ENCODE data around the gene CAPRIN2.
A peak's percentile ranks its signal among the peaks of the same experiment; 100 is the strongest.

CAPRIN2 gene

DNA sequence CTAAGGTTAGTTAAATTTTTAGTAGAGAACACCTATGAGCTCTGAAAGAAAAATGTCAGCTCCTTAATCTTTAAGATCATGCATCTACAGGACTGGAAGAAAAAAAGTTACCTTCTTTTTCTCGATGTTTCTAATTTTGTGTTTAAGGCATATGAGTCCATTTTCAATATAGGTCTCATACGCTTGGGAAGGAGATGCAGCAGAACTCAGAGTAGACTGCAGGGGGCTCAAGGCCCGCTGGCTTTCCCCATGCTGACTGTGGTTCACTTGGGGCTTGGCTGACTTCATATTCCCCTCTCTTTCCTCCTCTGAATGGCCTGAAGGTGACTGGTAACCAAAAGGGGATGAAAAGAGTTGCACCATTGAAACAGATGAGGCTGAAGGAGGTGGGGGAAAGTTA lies 1.5 kb downstream of the CAPRIN2 start:
- TF ChIP-seq MAX (IDR thresholded peaks at IDR 0.05; ENCODE audit: low read depth, low read length) = peak; percentile 30; the same call in 1 of the 2 replicates
- TF ChIP-seq, protein P1, sequence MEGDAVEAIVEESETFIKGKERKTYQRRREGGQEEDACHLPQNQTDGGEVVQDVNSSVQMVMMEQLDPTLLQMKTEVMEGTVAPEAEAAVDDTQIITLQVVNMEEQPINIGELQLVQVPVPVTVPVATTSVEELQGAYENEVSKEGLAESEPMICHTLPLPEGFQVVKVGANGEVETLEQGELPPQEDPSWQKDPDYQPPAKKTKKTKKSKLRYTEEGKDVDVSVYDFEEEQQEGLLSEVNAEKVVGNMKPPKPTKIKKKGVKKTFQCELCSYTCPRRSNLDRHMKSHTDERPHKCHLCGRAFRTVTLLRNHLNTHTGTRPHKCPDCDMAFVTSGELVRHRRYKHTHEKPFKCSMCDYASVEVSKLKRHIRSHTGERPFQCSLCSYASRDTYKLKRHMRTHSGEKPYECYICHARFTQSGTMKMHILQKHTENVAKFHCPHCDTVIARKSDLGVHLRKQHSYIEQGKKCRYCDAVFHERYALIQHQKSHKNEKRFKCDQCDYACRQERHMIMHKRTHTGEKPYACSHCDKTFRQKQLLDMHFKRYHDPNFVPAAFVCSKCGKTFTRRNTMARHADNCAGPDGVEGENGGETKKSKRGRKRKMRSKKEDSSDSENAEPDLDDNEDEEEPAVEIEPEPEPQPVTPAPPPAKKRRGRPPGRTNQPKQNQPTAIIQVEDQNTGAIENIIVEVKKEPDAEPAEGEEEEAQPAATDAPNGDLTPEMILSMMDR (IDR thresholded peaks at IDR 0.05; ENCODE audit: low read depth, low read length) = peak; percentile 48
- TF ChIP-seq MYC (IDR thresholded peaks at IDR 0.05; ENCODE audit: low read depth, low read length) = 0 out of 2 replicates have a peak, but pooled peaks have one; percentile 32
- TF ChIP-seq POLR2A (IDR thresholded peaks at IDR 0.05; ENCODE audit: extremely low read depth, insufficient read length) = no peak
- H3K4me3 ChIP-seq (ENCODE audit: low read depth, low read length) = peak overlapping the region; percentile 73
- DNase-seq (ENCODE audit: low read depth) = peak; percentile 70

DNA sequence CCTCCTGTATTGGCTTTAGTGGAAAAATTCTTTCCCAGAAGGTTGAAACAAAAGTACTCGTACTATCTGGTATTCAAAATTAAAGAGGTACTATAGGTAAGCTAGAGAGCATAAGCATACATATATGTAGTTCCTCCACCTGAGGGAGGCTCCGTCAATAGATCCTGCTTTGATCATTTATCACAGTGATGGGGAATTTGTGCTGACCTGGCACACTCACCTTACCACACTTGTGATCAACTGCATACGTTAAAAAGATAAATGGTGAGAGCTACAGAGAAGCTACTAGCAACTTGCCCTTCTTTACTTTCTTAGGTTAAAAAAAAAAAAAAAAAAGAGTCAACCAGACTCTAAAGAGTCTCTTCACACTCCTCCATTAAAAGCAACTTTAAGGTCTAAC lies 2.5 kb downstream of the CAPRIN2 start:
- no peak for DNase-seq (ENCODE audit: low read depth)
- TF ChIP-seq POLR2A (IDR thresholded peaks at IDR 0.05; ENCODE audit: extremely low read depth, insufficient read length) (no peak), MAX (IDR thresholded peaks at IDR 0.05; ENCODE audit: low read depth, low read length) (no peak), MYC (IDR thresholded peaks at IDR 0.05; ENCODE audit: low read depth, low read length) (no peak)
- TF ChIP-seq, protein P1 (IDR thresholded peaks at IDR 0.05; ENCODE audit: low read depth, low read length) = no peak
- no peak overlapping the region for H3K4me3 ChIP-seq (ENCODE audit: low read depth, low read length)

DNA sequence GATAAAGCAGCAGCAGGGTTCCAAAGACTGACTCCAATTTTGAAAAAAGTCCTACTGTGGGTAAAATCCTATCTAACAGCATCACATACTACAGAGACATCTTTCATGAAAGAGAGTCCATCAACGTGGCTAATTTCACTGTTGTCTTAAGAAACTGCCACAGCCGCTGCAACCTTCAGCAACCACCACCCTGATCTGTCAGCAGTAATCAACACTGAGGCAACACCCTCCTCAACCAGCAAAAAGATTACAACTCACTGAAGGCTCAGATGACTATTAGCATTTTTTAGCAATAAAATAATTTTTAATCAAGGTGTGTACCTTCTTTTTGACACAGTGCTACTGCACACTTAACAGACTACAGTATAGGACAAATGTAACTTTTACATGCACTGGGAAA lies 6.6 kb downstream of the CAPRIN2 start:
- no peak for DNase-seq (ENCODE audit: low read depth)
- H3K4me3 ChIP-seq (ENCODE audit: low read depth, low read length) = no peak overlapping the region
- TF ChIP-seq MAX (IDR thresholded peaks at IDR 0.05; ENCODE audit: low read depth, low read length) (no peak), POLR2A (IDR thresholded peaks at IDR 0.05; ENCODE audit: extremely low read depth, insufficient read length) (no peak), MYC (IDR thresholded peaks at IDR 0.05; ENCODE audit: low read depth, low read length) (no peak)
- TF ChIP-seq, protein P1 (IDR thresholded peaks at IDR 0.05; ENCODE audit: low read depth, low read length) = no peak

DNA sequence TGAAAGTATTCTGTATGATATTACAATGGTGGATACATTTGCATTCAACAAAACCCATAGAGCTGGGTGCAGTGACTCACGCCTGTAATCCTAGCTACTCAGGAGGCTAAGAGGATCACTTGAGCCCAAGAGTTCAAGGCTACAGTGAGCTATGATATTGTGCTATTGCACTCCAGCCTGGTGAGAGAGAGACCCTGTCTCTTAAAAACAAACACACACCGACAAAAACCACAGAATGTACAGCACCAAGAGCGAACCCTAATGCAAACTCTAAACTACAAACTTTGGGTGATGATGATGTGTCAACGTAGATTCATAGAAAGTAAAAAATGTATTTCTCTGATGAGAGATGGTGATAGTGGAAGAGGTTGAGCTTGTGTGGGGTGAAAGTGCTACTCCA lies 8.6 kb downstream of the CAPRIN2 start:
- DNase-seq (ENCODE audit: low read depth) = no peak

DNA sequence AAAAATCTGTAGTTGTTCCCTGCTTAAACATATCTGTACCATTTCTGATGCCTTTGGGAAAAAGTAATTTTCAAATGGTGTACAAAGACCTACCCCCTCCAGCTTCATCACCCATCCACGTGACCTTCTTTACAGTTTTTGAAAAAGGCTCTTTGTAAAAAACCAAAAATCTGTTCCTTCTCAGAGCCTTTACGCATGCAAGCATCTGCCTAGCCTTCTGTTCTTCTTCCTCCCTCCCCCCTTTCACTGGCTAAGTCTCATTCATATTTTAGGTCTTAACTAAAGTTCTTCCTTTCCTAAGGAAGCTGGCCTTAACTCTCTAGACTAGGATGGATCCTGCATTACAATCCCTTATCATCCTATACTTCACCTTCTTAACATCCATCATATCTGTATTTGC lies 10.4 kb downstream of the CAPRIN2 start:
- H3K4me3 ChIP-seq (ENCODE audit: low read depth, low read length) = no peak overlapping the region
- TF ChIP-seq POLR2A (IDR thresholded peaks at IDR 0.05; ENCODE audit: extremely low read depth, insufficient read length) (no peak), MYC (IDR thresholded peaks at IDR 0.05; ENCODE audit: low read depth, low read length) (no peak), MAX (IDR thresholded peaks at IDR 0.05; ENCODE audit: low read depth, low read length) (no peak)
- TF ChIP-seq, protein P1 (IDR thresholded peaks at IDR 0.05; ENCODE audit: low read depth, low read length) = no peak
- DNase-seq (ENCODE audit: low read depth) = no peak

More for the DNA sequence above, 8.6 kb downstream of the CAPRIN2 start:
- TF ChIP-seq MAX (IDR thresholded peaks at IDR 0.05; ENCODE audit: low read depth, low read length) (no peak), POLR2A (IDR thresholded peaks at IDR 0.05; ENCODE audit: extremely low read depth, insufficient read length) (no peak), MYC (IDR thresholded peaks at IDR 0.05; ENCODE audit: low read depth, low read length) (no peak)
- TF ChIP-seq, protein P1 (IDR thresholded peaks at IDR 0.05; ENCODE audit: low read depth, low read length) = no peak
- H3K4me3 ChIP-seq (ENCODE audit: low read depth, low read length) = no peak overlapping the region
